LNCaP clone FGC (cell line): ENCODE data around the gene ARRB1.
"Not testable (repeated sequence)": the region's sequence is repeated elsewhere in the genome, so short reads cannot be mapped to it uniquely, and the experiment has no call there.

Source experiments
- DNase-seq: peaks from one replicate; pipeline ENCODE4 v3.0.0-alpha.2; 2011; ENCODE audit warnings: low read depth
- H3K4me3 ChIP-seq: 2 replicates; pipeline ENCODE4 v1.5.1; 2011; ENCODE audit warnings: mild to moderate bottlenecking, low read depth, low read length, control low read depth
- CTCF ChIP-seq: IDR thresholded peaks from 2 replicates; pipeline ENCODE4 v1.5.1; 2012; ENCODE audit warnings: mild to moderate bottlenecking; ENCODE audit not compliant: control insufficient read depth, insufficient read depth; ENCODE audit errors: extremely low read depth

ARRB1 gene

DNA sequence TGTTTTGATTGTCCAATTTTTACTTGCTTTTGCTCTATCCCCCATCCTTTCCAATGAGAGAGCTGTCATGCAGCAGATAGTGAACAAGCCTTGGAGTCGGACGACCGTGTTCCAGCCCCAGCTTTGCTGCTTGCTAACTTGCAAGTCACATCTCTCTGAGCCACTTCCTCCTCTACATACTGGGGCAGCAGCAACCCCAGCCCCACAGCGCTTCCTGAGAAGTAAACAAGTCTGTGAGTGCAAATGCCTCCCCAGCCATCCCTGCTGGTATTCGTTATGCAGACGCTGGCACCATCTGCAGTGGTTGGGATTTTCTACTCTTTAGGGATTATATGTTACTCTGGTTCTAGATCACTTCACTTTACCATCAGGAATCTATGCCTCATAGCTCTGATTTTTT is 75.9 kb downstream of the ARRB1 start:
- H3K4me3 ChIP-seq = no peak overlapping the region
- no peak for DNase-seq
- no peak for TF ChIP-seq CTCF

DNA sequence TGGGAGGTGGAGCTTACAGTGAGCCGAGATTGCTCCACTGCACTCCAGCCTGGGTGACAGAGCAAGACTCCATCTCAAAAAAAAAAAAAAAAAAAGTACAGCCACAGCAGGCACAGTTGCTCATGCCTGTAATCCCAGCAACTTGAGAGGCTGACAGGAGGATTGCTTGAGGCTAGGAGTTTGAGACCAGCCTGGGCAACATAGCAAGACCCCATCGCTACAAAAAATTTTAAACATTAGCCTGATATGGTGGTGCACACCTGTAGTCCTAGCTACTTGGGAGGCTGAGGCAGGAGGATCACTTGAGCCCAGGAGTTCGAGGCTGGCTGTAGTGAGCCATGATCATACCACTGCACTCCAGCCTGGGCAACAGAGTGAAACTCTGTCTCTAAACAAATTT is 76.7 kb downstream of the ARRB1 start:
- DNase-seq, H3K4me3 ChIP-seq: not testable (repeated sequence)

GRCh38 chr11:75273411-75274391 is 77.8 kb downstream of the ARRB1 start:
- TF ChIP-seq CTCF = no peak
- DNase-seq = no peak
- H3K4me3 ChIP-seq = no peak overlapping the region

DNA sequence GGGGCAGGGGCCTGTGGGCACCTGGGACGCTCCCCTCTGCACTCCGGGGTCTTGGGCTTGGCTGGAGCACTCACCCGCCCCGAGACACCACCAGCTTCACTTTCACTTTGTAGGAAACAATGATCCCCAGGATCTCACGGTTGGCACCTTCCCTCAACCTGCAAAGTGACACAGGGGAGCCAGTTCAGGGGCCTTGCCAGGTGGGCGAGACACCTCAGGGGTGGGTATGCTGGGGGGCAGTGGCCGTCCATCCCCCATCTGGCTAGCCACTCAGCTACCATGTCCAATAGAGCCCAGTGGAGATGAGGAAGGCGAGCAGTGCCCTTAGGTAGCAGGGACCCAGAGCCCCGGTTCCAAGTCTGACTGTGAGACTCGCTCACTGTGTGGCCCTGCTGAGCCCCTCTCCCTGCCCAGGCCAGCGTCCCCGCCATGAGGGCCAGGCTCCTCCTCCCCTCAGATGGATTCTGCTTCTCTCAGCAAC is 78.6 kb downstream of the ARRB1 start:
- no peak for TF ChIP-seq CTCF
- DNase-seq = no peak
- H3K4me3 ChIP-seq = no peak overlapping the region

DNA sequence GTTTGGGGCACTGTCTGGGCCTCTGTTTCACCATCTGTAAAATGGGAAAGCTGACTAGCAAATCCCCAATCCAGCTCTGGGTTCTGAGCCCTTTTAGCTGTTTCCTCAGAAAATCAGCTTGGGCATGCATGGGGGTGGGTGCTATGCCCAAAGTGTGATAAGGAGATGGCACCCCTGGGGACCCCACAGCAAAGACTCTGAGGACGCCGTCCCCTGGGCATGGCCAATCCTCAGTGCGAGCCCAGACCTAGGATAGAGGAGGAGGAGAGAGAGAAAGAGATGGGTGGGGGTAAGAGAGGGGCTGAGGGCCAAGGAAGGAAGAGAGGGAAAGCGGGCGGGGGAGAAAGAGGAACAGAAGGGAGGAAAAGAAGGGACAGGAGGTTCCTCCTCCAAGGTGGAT is 79.1 kb downstream of the ARRB1 start:
- DNase-seq = no peak
- no peak overlapping the region for H3K4me3 ChIP-seq
- no peak for TF ChIP-seq CTCF

DNA sequence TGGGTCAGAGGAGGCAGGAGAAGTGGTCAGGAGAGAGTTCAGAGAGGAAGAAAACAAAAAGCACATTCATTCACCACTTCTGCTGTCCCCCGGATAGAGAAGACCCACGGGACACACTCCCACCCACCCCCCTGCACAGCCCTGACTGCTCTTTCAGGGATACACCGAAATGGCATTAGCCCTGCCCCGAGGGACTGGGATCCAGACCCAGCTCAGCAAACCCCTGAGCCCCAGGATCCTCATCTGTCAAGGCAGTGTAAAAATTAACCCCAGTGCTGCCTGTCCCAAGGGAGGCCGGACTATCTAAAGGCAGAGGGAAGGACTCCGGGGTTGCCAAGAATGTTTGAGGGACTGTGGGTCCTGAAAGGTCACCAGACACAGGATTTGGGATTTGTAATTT is 79.7 kb downstream of the ARRB1 start:
- DNase-seq = no peak
- no peak for TF ChIP-seq CTCF
- H3K4me3 ChIP-seq = no peak overlapping the region

- DNase-seq = no peak
- no peak overlapping the region for H3K4me3 ChIP-seq
- peak; percentile 60 for TF ChIP-seq CTCF
Observed at GRCh38 chr11:75270896-75271418, 80.5 kb downstream of the ARRB1 start.
